Hematopoietic multipotent progenitor cell treated with erythropoietin and hydrocortisone succinate and interleukin-3 and kit ligand, for 15 days (in vitro differentiated cells): Measurements from ENCODE around the gene NRGN.

Experiments used
- DNase-seq: peaks from one replicate; pipeline ENCODE4 v3.0.0-alpha.2; 2015; ENCODE audit warnings: low spot score

The NRGN gene

GRCh38 chr11:124740277-124740882, 638 bp downstream of the NRGN start:
- DNase-seq: peak; percentile 11

GRCh38 chr11:124742555-124742954, 2.8 kb downstream of the NRGN start:
- no peak for DNase-seq

- no peak for DNase-seq
These were observed 3.3 kb downstream of the NRGN start for GRCh38 chr11:124743050-124743449.

GRCh38 chr11:124745270-124745834, 5.6 kb downstream of the NRGN start:
- no peak for DNase-seq

GRCh38 chr11:124745835-124746620, 6.3 kb downstream of the NRGN start:
- no peak for DNase-seq

GRCh38 chr11:124746621-124747243, 7.0 kb downstream of the NRGN start:
- peak; percentile 69 for DNase-seq

- DNase-seq: no peak
These were observed 7.8 kb downstream of the NRGN start for GRCh38 chr11:124747406-124748099.

GRCh38 chr11:124748100-124748418, 8.3 kb downstream of the NRGN start:
- no peak for DNase-seq

GRCh38 chr11:124748481-124749343, 9.0 kb downstream of the NRGN start:
- no peak for DNase-seq

- DNase-seq: no peak
These were observed 10.2 kb downstream of the NRGN start for GRCh38 chr11:124749912-124750311.

GRCh38 chr11:124751391-124751740, 11.6 kb downstream of the NRGN start:
- DNase-seq: no peak

- no peak for DNase-seq
These were observed 12.2 kb downstream of the NRGN start, which contains the start of gene VSIG2 for GRCh38 chr11:124751741-124752470. VSIG2 (minus strand) TSS chr11:124752255; CDS start chr11:124752137, 118 bp downstream.

GRCh38 chr11:124752471-124753102, 12.8 kb downstream of the NRGN start:
- no peak for DNase-seq

GRCh38 chr11:124753205-124753604, 13.5 kb downstream of the NRGN start:
- no peak for DNase-seq

- DNase-seq: no peak
These were observed 13.9 kb downstream of the NRGN start for GRCh38 chr11:124753624-124754023.

- DNase-seq: no peak
These were observed 14.6 kb downstream of the NRGN start for GRCh38 chr11:124754309-124754708.

GRCh38 chr11:124754710-124755109, 15.0 kb downstream of the NRGN start:
- no peak for DNase-seq

GRCh38 chr11:124756033-124756752, 16.5 kb downstream of the NRGN start:
- DNase-seq: no peak

GRCh38 chr11:124756753-124757227, 17.0 kb downstream of the NRGN start:
- no peak for DNase-seq
